Dermis microvascular lymphatic vessel endothelial cell (primary cell): ENCODE data around the gene AGAP3. TPM values are rescaled to one million over a fixed set of nuclear protein-coding genes. Genes with fewer than 3 reads are reported as not detected.

ENCODE experiments used
- DNase-seq, 2 donors: peaks; one replicate each; pipeline versions ENCODE4 v3.0.0 to v3.0.0-alpha.2; 2010; ENCODE audit warnings: low read depth in 2 of 2
- total RNA-seq: library from RNA; depleted of rRNA; stranded (reverse); fragments of >200 nt; gene quantifications from 2 replicates; pipeline ENCODE4 v1.2.1, GENCODE V29; 2014

AGAP3 gene
- total RNA-seq, 1 donor from 2014 or later: 43.8 TPM

GRCh38 chr7:151107882-151108281 lies 21.6 kb downstream of the AGAP3 start:
- DNase-seq: no peak

GRCh38 chr7:151109094-151110048 lies 23.1 kb downstream of the AGAP3 start:
- no peak for DNase-seq

DNA sequence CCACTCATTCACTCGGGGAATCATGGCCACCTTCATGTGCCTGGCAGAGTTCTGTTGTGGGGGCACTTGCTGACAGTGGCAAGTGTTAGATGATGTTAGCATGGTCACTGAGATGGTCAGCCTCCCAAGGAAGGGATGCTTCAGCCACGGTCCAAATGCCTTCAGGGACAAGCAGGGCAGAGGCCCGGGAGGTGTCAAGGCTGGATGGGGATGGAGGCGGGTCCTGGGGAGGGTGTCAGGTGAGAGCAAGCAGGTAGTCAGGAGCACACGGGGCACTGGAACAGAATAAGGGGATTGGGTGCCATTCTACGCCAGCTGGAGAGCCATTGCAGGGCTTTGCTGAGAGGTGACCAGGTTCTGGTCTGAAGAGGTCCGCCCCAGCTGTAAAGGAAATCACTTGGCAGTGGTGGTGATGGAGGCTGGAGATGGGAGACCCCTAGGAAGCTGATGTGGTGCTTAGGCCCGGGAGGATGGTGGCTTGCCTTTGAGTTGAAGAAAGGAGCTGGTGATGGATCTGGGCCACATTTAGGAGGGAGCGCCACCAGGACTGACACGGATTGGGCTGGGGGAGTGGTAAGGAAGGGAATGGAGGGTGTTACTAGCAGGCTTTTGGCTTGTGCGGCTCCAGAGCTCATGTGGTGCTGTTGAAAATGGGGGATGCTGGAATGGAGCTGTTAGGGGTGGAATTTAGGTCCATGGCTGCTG lies 24.1 kb downstream of the AGAP3 start:
- DNase-seq: no peak

GRCh38 chr7:151110941-151111645 lies 24.8 kb downstream of the AGAP3 start:
- DNase-seq: peak; percentile 43 to 78

DNA sequence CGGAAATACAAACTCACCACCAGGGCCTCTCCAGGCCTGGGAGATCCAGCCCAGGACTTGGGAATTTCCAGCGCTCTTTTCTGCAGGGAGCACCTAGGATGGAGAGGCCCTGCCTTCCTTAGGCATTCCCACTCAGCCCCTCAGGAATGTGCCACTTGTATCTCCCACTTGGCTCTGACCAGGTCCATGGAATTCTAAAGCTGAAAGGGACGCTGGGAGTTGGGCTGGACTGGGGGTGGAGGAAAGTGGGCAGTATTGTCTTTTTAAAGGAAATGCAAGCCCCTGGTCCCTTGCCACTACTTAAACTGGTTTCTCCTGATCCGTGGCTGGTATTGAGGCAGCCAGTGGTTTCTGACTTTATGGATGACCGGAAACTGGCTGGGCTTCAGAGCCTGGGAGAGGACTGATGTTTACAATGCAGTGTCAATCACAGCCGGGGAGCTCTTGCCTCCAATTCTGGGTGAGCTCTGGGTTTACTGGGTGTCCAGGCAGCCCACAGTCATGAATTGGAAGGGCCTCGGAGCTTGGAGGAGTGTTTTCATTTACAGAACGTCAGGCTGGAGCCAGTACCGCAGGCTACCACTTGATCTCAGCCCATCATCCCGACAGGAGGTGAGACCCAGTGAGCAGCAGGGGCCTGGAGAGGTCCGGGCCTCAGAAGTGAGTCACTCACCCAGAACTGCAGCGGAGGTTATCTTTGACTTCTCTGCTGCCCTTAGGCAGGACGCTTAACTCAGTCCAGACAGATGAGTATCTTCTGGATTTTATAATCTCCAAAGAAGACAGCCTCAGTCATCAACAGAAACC lies 27.3 kb downstream of the AGAP3 start:
- DNase-seq: peak in 1 of 2 donors; percentile 72

DNA sequence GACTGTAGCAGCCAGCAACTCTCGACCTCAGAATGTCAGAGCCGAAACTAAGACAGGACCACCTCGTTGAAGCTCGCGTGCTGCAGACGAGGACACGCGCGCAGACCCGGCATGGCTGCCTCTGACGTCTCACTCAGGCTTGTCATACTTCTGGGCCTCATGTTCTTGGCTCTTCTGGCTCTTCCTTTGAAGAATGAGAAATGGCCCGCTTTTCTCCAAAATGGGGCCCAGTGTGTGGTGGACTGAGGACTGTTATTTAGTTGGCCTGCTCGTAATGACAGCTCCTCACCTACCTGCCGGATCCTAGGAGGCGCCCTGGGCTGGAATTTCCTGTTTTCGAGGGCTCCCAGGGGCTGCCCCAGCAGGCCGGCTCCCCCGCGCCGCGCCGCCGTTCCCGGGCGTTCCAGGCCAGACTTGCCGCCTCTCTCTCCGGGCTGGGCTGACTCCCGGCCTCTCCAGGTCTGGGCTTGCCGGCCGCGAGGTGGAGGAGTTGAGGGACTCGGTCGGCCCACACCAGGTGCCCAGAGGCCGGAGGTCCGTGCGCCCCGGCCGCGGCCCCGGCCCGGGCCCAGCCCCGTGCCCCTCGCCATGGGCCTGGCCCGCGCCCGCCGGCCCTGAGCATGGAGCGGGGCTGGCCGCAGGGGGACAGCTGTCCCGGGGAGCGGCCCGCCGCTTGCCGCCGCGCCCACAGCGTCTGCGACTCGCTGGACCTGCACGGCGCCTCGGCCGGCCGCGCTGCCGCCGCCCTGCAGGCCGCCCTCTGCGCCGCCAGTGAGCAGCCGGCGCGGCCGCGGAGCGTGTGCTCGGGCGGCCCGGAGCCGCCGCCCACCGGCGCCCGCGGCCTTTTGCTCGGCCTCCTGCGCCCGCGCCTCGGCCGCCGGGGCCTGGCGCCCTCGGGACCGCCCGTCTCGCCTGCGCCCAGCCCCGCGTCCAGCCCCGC lies 28.1 kb downstream of the AGAP3 start:
- peak in 1 of 2 donors; percentile 33 for DNase-seq

GRCh38 chr7:151115121-151115835 lies 29.0 kb downstream of the AGAP3 start:
- peak; percentile 12 to 73 for DNase-seq

- DNase-seq: no peak
These were observed 29.7 kb downstream of the AGAP3 start for GRCh38 chr7:151115836-151116418.

DNA sequence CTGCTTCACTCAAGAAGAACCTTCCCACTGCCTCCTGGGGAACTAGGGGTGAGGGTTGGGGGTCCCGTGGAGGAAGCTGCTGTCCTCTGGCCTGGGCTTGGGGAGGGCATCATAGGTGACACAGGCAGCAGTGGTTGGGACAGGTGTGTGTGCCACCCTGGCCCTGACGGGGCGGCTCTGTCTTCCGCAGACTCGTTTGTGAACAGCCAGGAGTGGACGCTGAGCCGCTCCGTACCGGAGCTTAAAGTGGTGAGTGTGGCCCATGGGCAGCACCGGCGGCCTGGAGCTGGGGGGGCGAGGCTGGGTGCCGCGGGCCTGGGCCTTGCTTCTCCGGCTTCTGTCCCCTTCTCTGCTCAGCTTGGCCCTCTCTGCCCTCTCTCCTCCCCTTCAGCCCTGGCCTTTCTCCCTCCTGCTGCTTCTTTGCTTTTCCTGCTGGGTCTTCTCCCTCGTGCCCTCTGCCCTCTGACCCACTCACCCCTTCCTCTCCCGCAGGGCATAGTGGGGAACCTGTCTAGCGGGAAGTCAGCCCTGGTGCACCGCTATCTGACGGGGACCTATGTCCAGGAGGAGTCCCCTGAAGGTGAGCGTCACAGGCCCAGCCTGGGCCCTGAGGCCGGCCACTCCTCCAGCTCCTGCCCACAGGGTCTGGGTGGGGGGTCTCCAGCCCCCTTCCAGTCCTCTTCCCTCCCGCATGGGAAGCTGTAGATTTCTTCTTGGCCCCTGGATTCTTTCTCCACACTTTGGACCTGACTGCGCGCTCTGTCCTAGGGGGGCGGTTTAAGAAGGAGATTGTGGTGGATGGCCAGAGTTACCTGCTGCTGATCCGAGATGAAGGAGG lies 30.5 kb downstream of the AGAP3 start:
- no peak for DNase-seq

GRCh38 chr7:151117565-151117964 lies 31.3 kb downstream of the AGAP3 start:
- DNase-seq: no peak

GRCh38 chr7:151118108-151119054 lies 32.1 kb downstream of the AGAP3 start:
- no peak for DNase-seq

DNA sequence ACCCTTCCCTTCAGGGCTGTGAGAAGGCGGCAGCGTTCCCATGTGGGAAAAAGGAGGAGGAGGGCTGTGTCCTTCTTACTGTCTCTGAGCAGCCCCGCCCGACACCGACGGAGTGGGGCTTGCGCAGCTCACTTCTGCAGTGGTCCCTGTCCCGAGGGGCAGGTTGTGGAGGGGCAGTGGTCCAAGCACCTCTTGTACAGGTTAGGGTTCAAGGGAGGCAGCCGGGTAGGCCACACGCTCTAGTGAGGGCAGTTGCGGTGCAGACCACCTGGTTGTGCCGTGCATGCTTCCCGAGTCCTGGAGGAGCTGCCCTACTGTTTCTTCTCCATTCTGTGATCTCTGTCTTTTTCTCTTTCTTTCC lies 32.8 kb downstream of the AGAP3 start:
- no peak for DNase-seq

DNA sequence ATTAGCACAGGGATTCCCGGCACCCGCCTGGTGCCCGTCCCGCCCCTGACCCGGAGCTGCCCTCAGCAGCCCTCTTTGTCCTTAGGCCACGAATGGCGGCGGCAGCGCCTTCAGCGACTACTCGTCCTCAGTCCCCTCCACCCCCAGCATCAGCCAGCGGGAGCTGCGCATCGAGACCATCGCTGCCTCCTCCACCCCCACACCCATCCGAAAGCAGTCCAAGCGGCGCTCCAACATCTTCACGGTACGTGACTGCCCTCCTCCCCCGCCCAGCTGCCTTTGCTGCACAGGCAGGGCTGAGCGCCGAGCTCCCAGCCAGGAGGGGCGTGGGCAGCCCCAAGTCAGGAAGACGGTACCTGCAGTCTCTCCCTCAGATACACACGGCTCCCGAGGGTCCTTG lies 33.6 kb downstream of the AGAP3 start:
- DNase-seq: no peak

GRCh38 chr7:151120896-151121295 lies 34.6 kb downstream of the AGAP3 start:
- DNase-seq: no peak

GRCh38 chr7:151121380-151122170 lies 35.3 kb downstream of the AGAP3 start:
- DNase-seq: no peak

DNA sequence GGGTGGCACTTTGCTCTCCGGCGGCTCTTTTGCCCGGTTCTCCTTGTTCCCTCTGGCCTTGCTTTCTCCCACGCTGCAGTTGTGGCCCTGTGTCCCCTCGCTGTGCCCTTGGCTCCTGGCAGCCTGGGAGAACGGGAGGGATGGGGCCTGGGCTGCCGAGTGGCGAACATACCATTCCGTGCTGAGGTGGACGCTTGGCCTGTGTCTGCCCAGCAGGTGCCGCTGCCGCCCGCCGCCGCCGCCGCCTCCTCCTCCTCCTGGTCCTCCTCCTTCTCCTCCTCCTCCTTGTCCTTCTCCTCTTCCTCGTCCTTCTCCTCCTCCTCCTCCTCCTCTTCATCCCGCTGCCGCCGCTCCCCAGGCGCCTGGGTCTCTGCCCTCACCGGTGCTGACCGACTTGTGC lies 36.0 kb downstream of the AGAP3 start:
- DNase-seq: no peak
